C4-2B (cell line): ENCODE data around the gene PA2G4.

Source experiments
- H3K27ac ChIP-seq: fragments of 450-650 bp; 2 replicates; pipeline ENCODE4 v1.5.1; 2017
- CTCF ChIP-seq: fragments of 450-650 bp; conservative IDR thresholded peaks from 2 replicates; pipeline ENCODE4 v1.5.1; 2017; ENCODE audit warnings: mild to moderate bottlenecking
- ZFX ChIP-seq: fragments of 450-650 bp; IDR thresholded peaks from 2 replicates; pipeline ENCODE4 v1.6.1; 2017

PA2G4 gene

GRCh38 chr12:56119361-56119796 lies 15.0 kb downstream of the PA2G4 start:
- peak overlapping the region; percentile 96 for H3K27ac ChIP-seq
- TF ChIP-seq CTCF, result peak; percentile 93
- TF ChIP-seq ZFX, result no peak

- TF ChIP-seq ZFX (no peak), CTCF (no peak)
- peak overlapping the region; percentile 96; the same call in 1 of the 2 replicates for H3K27ac ChIP-seq
Measured at GRCh38 chr12:56120158-56120846, 15.9 kb downstream of the PA2G4 start.

- no peak overlapping the region for H3K27ac ChIP-seq
- no peak for TF ChIP-seq ZFX
- no peak for TF ChIP-seq CTCF
Measured at GRCh38 chr12:56121204-56121870, 17.0 kb downstream of the PA2G4 start.

GRCh38 chr12:56122637-56123036 lies 18.3 kb downstream of the PA2G4 start:
- TF ChIP-seq ZFX (no peak), CTCF (no peak)

GRCh38 chr12:56124133-56124532 lies 19.8 kb downstream of the PA2G4 start:
- TF ChIP-seq CTCF (no peak), ZFX (no peak)
- H3K27ac ChIP-seq, result no peak overlapping the region

More at GRCh38 chr12:56122637-56123036, 18.3 kb downstream of the PA2G4 start:
- no peak overlapping the region for H3K27ac ChIP-seq

GRCh38 chr12:56126732-56127239 lies 22.4 kb downstream of the PA2G4 start:
- no peak overlapping the region for H3K27ac ChIP-seq
- TF ChIP-seq CTCF, result no peak
- no peak for TF ChIP-seq ZFX

GRCh38 chr12:56127485-56127887 lies 23.1 kb downstream of the PA2G4 start:
- TF ChIP-seq CTCF (no peak), ZFX (no peak)
- peak overlapping the region; percentile 81 for H3K27ac ChIP-seq
